CD14-positive monocyte (primary cell): ENCODE measurements around the gene CPA2. TPM values are rescaled to one million over a fixed set of nuclear protein-coding genes. Genes with fewer than 3 reads are reported as not detected.
"Not testable (repeated sequence)": the region's sequence is repeated elsewhere in the genome, so short reads cannot be mapped to it uniquely, and the experiment has no call there.

Experiments
- DNase-seq, 3 donors: peaks; one replicate each; pipeline ENCODE4 v3.0.0-alpha.2; 2011 to 2022
- H2AFZ ChIP-seq: 2 replicates; pipeline ENCODE4 v1.6.0; 2012; ENCODE audit warnings: mild to moderate bottlenecking, low read depth, low read length, inconsistent platforms; ENCODE audit not compliant: insufficient read depth, poor library complexity, severe bottlenecking
- H3K27ac ChIP-seq, 2 donors: 1 replicate in 1 of 2; 2 replicates in 1 of 2; pipeline ENCODE4 v1.5.1; 2012 to 2013; ENCODE audit warnings: low read length in 2 of 2, control low read depth in 1 of 2, inconsistent platforms in 1 of 2, low read depth in 1 of 2, mild to moderate bottlenecking in 1 of 2
- H3K27me3 ChIP-seq, 2 donors: one replicate each; pipeline versions ENCODE4 v1.6.0 to v1.6.1; 2011 to 2013; ENCODE audit warnings: low read length in 2 of 2; ENCODE audit not compliant: control insufficient read depth in 2 of 2, insufficient read depth in 2 of 2
- H3K36me3 ChIP-seq, 2 donors: replicated peaks in 1 of 2; 1 replicate in 1 of 2; 2 replicates in 1 of 2; pipeline versions ENCODE4 v1.5.1 to v1.6.1; 2012 to 2013; ENCODE audit warnings: low read length in 2 of 2, control low read depth in 1 of 2, inconsistent platforms in 1 of 2, mild to moderate bottlenecking in 1 of 2; ENCODE audit not compliant: insufficient read depth in 2 of 2, control insufficient read depth in 1 of 2
- H3K4me1 ChIP-seq, 2 donors: 1 replicate in 1 of 2; 2 replicates in 1 of 2; pipeline versions ENCODE4 v1.5.1 to v1.6.1; 2012 to 2013; ENCODE audit warnings: low read length in 2 of 2, control low read depth in 1 of 2, inconsistent platforms in 1 of 2, mild to moderate bottlenecking in 1 of 2, moderate library complexity in 1 of 2; ENCODE audit not compliant: insufficient read depth in 2 of 2, control insufficient read depth in 1 of 2
- H3K4me2 ChIP-seq: replicated peaks from 2 replicates; pipeline ENCODE3; 2012; ENCODE audit warnings: low read length, moderate library complexity, mild to moderate bottlenecking; ENCODE audit not compliant: poor library complexity, severe bottlenecking; ENCODE audit errors: extremely low read depth
- H3K4me3 ChIP-seq, 3 experiments: fragments of 200-600 bp in 1 of 3; sonication (generic) in 1 of 3; replicated peaks in 1 of 3; 1 replicate in 2 of 3; 2 replicates in 1 of 3; pipeline ENCODE4 v1.5.1; 2011 to 2013; ENCODE audit warnings: low read length in 3 of 3, mild to moderate bottlenecking in 3 of 3, control low read depth in 2 of 3, low read depth in 2 of 3, inconsistent platforms in 1 of 3, moderate library complexity in 1 of 3
- H3K79me2 ChIP-seq: 2 replicates; pipeline ENCODE4 v1.6.0; 2012; ENCODE audit warnings: mild to moderate bottlenecking, control low read depth, inconsistent platforms, low read length, moderate library complexity; ENCODE audit not compliant: insufficient read depth
- H3K9ac ChIP-seq: 2 replicates; pipeline ENCODE4 v1.6.0; 2017; ENCODE audit warnings: low read length, mild to moderate bottlenecking; ENCODE audit not compliant: insufficient read depth, poor library complexity, severe bottlenecking
- H3K9me3 ChIP-seq, 2 donors: replicated peaks in 1 of 2; 1 replicate in 1 of 2; 2 replicates in 1 of 2; pipeline versions ENCODE4 v1.5.1 to v1.6.1; 2012 to 2013; ENCODE audit warnings: low read length in 2 of 2, control low read depth in 1 of 2; ENCODE audit not compliant: control insufficient read depth in 1 of 2, insufficient read depth in 1 of 2
- H4K20me1 ChIP-seq: 2 replicates; pipeline ENCODE4 v1.6.0; 2012; ENCODE audit warnings: mild to moderate bottlenecking, low read length, control low read depth, moderate library complexity; ENCODE audit not compliant: insufficient read depth
- H3K27ac Mint-ChIP-seq, 7 donors: one replicate each; pipeline ENCODE4 v1.8.0; 2020; ENCODE audit warnings: mild to moderate bottlenecking in 7 of 7, mixed read lengths in 7 of 7, moderate library complexity in 6 of 7, inconsistent platforms in 2 of 7
- H3K27me3 Mint-ChIP-seq, 3 donors: one replicate each; pipeline ENCODE4 v1.8.0; 2021 to 2022; ENCODE audit warnings: low read depth in 3 of 3, mild to moderate bottlenecking in 3 of 3, mixed read lengths in 3 of 3, moderate library complexity in 3 of 3, inconsistent platforms in 1 of 3
- H3K36me3 Mint-ChIP-seq, 2 donors: one replicate each; pipeline ENCODE4 v1.8.0; 2020; ENCODE audit warnings: mixed read lengths in 2 of 2, inconsistent platforms in 1 of 2, mild to moderate bottlenecking in 1 of 2
- H3K4me1 Mint-ChIP-seq: one replicate; pipeline ENCODE4 v1.8.0; 2020; ENCODE audit warnings: mild to moderate bottlenecking, mixed read lengths
- H3K4me3 Mint-ChIP-seq, 2 donors: one replicate each; pipeline ENCODE4 v1.8.0; 2020; ENCODE audit warnings: mild to moderate bottlenecking in 2 of 2, mixed read lengths in 2 of 2, moderate library complexity in 1 of 2
- H3K9me3 Mint-ChIP-seq, 7 donors: one replicate each; pipeline ENCODE4 v1.8.0; 2020 to 2022; ENCODE audit warnings: mixed read lengths in 7 of 7, mild to moderate bottlenecking in 6 of 7, moderate library complexity in 6 of 7, inconsistent platforms in 2 of 7
- CTCF ChIP-seq: fragments of 200-600 bp; IDR thresholded peaks from one replicate; pipeline ENCODE4 v1.8.0; 2022; ENCODE audit warnings: antibody characterized with exemption, mild to moderate bottlenecking
- WGBS: methylation state at CpG from one replicate; pipeline ENCODE4 v1.1.5; 2013; ENCODE audit warnings: missing lambda C conversion rate; ENCODE audit not compliant: insufficient coverage; 5-methylcytosine and 5-hydroxymethylcytosine counted together
- intact Hi-C, 2 donors: fragments of 100-400 bp; cut with micrococcal nuclease; formaldehyde crosslinking; loops; one replicate each; pipeline versions ENCODE4 v1.15.0 to v1.15.1; 2023
- polyA plus RNA-seq, 3 donors: library from polyadenylated mRNA; depleted of rRNA in 1 of 3; unstranded in 2 of 3; stranded (reverse) in 1 of 3; fragments of 300-500 nt in 2 of 3; fragments of >200 nt in 1 of 3; fragmentation: Illumina TruSeq in 2 of 3; gene quantifications; 1 replicate in 2 of 3; 2 replicates in 1 of 3; pipeline ENCODE4 v1.2.3, GENCODE V29; 2012 to 2021

CPA2 gene
- polyA plus RNA-seq, 3 donors: not detected

GRCh38 chr7:130240240-130240639 is 26.4 kb upstream of the CPA2 start:
- DNase-seq: no peak
- peaks cover 16% of the 10 kb centered on the region for H3K4me1 Mint-ChIP-seq
- H3K36me3 ChIP-seq: no peaks in the 10 kb centered on the region
- intact Hi-C loops: loop anchor here in 1 of 2 donors (10.0 kb wide), 1 partner anchor 515 kb away; no protein-coding TSS in a partner anchor
- H3K27ac Mint-ChIP-seq: no peak overlapping the region
- H3K27me3 ChIP-seq: no peaks in the 10 kb centered on the region
- no peaks in the 10 kb centered on the region for H3K36me3 Mint-ChIP-seq
- no peak for TF ChIP-seq CTCF
- no peaks in the 10 kb centered on the region for H3K9me3 Mint-ChIP-seq
- no peak overlapping the region for H3K4me3 ChIP-seq
- H3K79me2 ChIP-seq: no peaks in the 10 kb centered on the region
- H2AFZ ChIP-seq: no peak overlapping the region
- no peaks in the 10 kb centered on the region for H3K4me1 ChIP-seq
- no peak overlapping the region for H3K4me3 Mint-ChIP-seq
- no peak overlapping the region for H3K9ac ChIP-seq
- H3K27ac ChIP-seq: no peak overlapping the region
- H3K4me2 ChIP-seq: no peak overlapping the region
- no peaks in the 10 kb centered on the region for H4K20me1 ChIP-seq
- H3K27me3 Mint-ChIP-seq: peaks cover 0 to 2% (median 0%) of the 10 kb centered on the region in 3 donors
- no peaks in the 10 kb centered on the region for H3K9me3 ChIP-seq
- no CpG with 5 or more reads among the region's 1 CpG for WGBS

- intact Hi-C loops: loop anchor here in 1 of 2 donors (10.0 kb wide), 1 partner anchor 512 kb away; no protein-coding TSS in a partner anchor
These were observed 24.3 kb upstream of the CPA2 start for GRCh38 chr7:130242198-130243014.

GRCh38 chr7:130243486-130243885 is 23.2 kb upstream of the CPA2 start:
- not testable (repeated sequence) for H3K4me1 ChIP-seq, H3K36me3 Mint-ChIP-seq, H3K4me2 ChIP-seq, H3K27ac ChIP-seq, H3K9me3 Mint-ChIP-seq, H3K9ac ChIP-seq, H3K36me3 ChIP-seq, H3K4me3 Mint-ChIP-seq, H3K4me3 ChIP-seq, H3K27me3 Mint-ChIP-seq, H3K27me3 ChIP-seq, H3K27ac Mint-ChIP-seq, DNase-seq, H2AFZ ChIP-seq, H3K9me3 ChIP-seq, H4K20me1 ChIP-seq, H3K79me2 ChIP-seq
- peaks cover 16% of the 10 kb centered on the region for H3K4me1 Mint-ChIP-seq
- intact Hi-C loops: loop anchor here in 1 of 2 donors (10.0 kb wide), 1 partner anchor 511 kb away; no protein-coding TSS in a partner anchor
- WGBS: 22% methylated on average over 1 of the region's 1 CpG

More at GRCh38 chr7:130242198-130243014, 24.3 kb upstream of the CPA2 start:
- WGBS: 40% methylated on average over 2 of the region's 5 CpGs
- Histone ChIP-seq H3K4me1 (no peaks in the 10 kb centered on the region), H4K20me1 (no peaks in the 10 kb centered on the region), H3K79me2 (no peaks in the 10 kb centered on the region), H3K4me3 (no peak overlapping the region), H3K36me3 (no peaks in the 10 kb centered on the region), H3K4me2 (no peak overlapping the region), H3K27ac (no peak overlapping the region), H3K27me3 (no peaks in the 10 kb centered on the region), H2AFZ (no peak overlapping the region), H3K9ac (no peak overlapping the region), H3K9me3 (no peaks in the 10 kb centered on the region)
- peaks cover 0 to 3% (median 1%) of the 10 kb centered on the region in 3 donors for H3K27me3 Mint-ChIP-seq
- TF ChIP-seq CTCF: peak; percentile 85
- peak overlapping the region in 1 of 2 donors; percentile 34 for H3K4me3 Mint-ChIP-seq
- DNase-seq: peak; percentile 8 to 33 (median 10)
- H3K36me3 Mint-ChIP-seq: no peaks in the 10 kb centered on the region
- H3K4me1 Mint-ChIP-seq: peaks cover 16% of the 10 kb centered on the region
- H3K27ac Mint-ChIP-seq: peak overlapping the region in 1 of 7 donors; percentile 41
- peaks cover 0 to 7% (median 1%) of the 10 kb centered on the region in 7 donors for H3K9me3 Mint-ChIP-seq
